Medulla oblongata (tissue), 1 donor: Measurements from ENCODE around the gene SESN2.
"Not testable (repeated sequence)": the region's sequence is repeated elsewhere in the genome, so short reads cannot be mapped to it uniquely, and the experiment has no call there.

Experiments
- DNase-seq: peaks from one replicate; pipeline ENCODE4 v3.0.0-alpha.2; 2015; ENCODE audit errors: extremely low spot score

SESN2 gene

GRCh38 chr1:28326984-28327383 is 67.7 kb downstream of the SESN2 start:
- no peak for DNase-seq

- DNase-seq = not testable (repeated sequence)
Observed at GRCh38 chr1:28327431-28327830, 68.1 kb downstream of the SESN2 start.

- DNase-seq = no peak
Observed at GRCh38 chr1:28328228-28328648, 68.9 kb downstream of the SESN2 start.

- no peak for DNase-seq
Observed at GRCh38 chr1:28329395-28330153, 70.3 kb downstream of the SESN2 start.
